ENCODE results near the gene PUM2.

DNA sequence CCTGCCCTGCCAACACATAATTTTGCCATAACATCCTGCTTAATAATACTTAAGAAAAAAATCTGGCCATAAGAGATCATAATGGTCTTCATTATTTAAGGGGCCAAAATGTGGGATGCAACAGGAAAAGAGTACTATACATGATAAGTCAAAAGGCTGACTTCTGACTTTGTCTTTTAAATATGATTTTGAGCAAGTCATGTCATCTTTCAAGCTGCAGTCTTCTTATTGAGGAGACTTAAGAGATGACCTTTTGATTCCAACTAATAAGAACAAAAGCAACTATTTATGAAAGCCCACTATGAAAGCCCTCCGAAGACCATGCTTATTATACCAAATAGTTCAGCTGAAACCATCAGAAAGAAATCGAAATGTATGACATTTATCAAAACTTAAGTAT, 41.6 kb downstream of the PUM2 start:
- TF ChIP-seq TEAD4 (IDR thresholded peaks at IDR 0.05), result no peak
- no peak for TF ChIP-seq YY1 (IDR thresholded peaks at IDR 0.05; ENCODE audit: low read depth)
- TF ChIP-seq EP300 (IDR thresholded peaks at IDR 0.05; ENCODE audit: borderline replicate concordance), result no peak
- TF ChIP-seq CREB1 (IDR thresholded peaks at IDR 0.05; ENCODE audit: low read depth), result no peak
- TF ChIP-seq CEBPB (IDR thresholded peaks at IDR 0.05), result no peak
